Measurements from ENCODE around the gene ADAMTS16. TPM values are rescaled to one million over a fixed set of nuclear protein-coding genes. Genes with fewer than 3 reads are reported as not detected.

The ADAMTS16 gene
- total RNA-seq, 3 donors from 2014 or later (not counting 1 experiment from before 2014, with no cell fraction given): not detected

- Histone ChIP-seq H3K36me3 (ENCODE audit: control insufficient read depth, insufficient read depth, low read length) (no peaks in the 10 kb centered on the region), H3K4me3 (ENCODE audit: low read length) (no peak overlapping the region), H3K9me3 (ENCODE audit: control insufficient read depth, insufficient read depth, low read length) (peaks cover 10% of the 10 kb centered on the region), H3K27me3 (ENCODE audit: control insufficient read depth, insufficient read depth, low read length) (no peaks in the 10 kb centered on the region), H3K4me1 (ENCODE audit: control insufficient read depth, insufficient read depth, low read length) (no peaks in the 10 kb centered on the region), H3K27ac (ENCODE audit: low read length) (no peak overlapping the region)
- H3K4me1 Mint-ChIP-seq: no peaks in the 10 kb centered on the region
- 93% methylated on average over 18 of the region's 18 CpGs for WGBS (ENCODE audit: insufficient coverage)
- ATAC-seq: no peak
- intact Hi-C loops (cut with micrococcal nuclease): no loop called here
- H3K9me3 Mint-ChIP-seq: peaks cover 0 to 3% of the 10 kb centered on the region in 2 donors
- H3K27me3 Mint-ChIP-seq (ENCODE audit: low read depth in 2 of 2): no peaks in the 10 kb centered on the region
- H3K27ac Mint-ChIP-seq: no peak overlapping the region
- TF ChIP-seq CTCF (IDR thresholded peaks at IDR 0.05): no peak
- no peaks in the 10 kb centered on the region for H3K36me3 Mint-ChIP-seq
- no peak overlapping the region for H3K4me3 Mint-ChIP-seq
- no peak for DNase-seq
Observed at GRCh38 chr5:5318426-5319190, 178.5 kb downstream of the ADAMTS16 start.

DNA sequence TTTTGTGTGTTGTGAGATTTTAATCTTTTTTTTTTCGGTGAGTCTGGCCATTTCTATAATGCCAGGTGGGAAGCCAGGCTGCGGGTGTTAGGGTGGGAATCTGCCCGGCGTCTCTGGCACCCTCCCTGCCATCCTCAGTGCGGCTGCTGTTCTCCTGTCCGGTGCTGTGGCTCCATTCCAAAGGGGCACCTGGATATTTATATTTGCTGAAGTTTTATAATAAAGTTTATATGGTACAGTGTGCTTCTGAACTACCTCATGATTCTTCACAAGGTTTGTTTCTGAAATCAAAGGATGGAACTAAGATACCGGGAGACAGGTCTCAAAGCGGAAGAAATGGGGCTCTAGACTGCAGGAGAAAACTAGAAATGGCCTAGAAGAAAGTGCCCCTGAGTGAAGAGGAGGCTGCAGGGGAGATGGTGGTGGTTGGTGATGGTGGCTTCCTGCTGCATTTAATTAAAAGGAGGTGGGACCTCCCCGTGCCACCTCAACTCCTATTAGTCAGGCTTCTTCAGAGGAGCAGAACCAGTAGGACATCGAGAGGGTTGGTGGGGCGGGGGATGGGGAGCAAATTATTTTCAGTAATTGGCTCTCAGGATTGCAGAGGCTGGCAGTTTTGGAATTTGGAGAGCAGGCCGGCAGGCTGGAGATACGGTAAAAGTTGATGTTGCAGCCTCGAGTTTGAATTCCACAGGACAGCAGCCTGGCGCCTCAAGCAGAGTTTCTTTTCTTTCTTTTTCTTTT, 180.1 kb downstream of the ADAMTS16 start:
- ATAC-seq (no peak), DNase-seq (no peak)
- no peaks in the 10 kb centered on the region for H3K27me3 Mint-ChIP-seq (ENCODE audit: low read depth in 2 of 2)
- no peak overlapping the region for H3K4me3 ChIP-seq (ENCODE audit: low read length)
- H3K27me3 ChIP-seq (ENCODE audit: control insufficient read depth, insufficient read depth, low read length): no peaks in the 10 kb centered on the region
- intact Hi-C loops (cut with micrococcal nuclease): no loop called here
- H3K27ac ChIP-seq (ENCODE audit: low read length): no peak overlapping the region
- no peaks in the 10 kb centered on the region for H3K36me3 Mint-ChIP-seq
- no peaks in the 10 kb centered on the region for H3K36me3 ChIP-seq (ENCODE audit: control insufficient read depth, insufficient read depth, low read length)
- H3K4me1 Mint-ChIP-seq: no peaks in the 10 kb centered on the region
- H3K9me3 ChIP-seq (ENCODE audit: control insufficient read depth, insufficient read depth, low read length): peaks cover 16% of the 10 kb centered on the region
- no peak overlapping the region for H3K27ac Mint-ChIP-seq
- H3K4me1 ChIP-seq (ENCODE audit: control insufficient read depth, insufficient read depth, low read length): no peaks in the 10 kb centered on the region
- H3K4me3 Mint-ChIP-seq: no peak overlapping the region
- peaks cover 2 to 3% of the 10 kb centered on the region in 2 donors for H3K9me3 Mint-ChIP-seq
- no peak for TF ChIP-seq CTCF (IDR thresholded peaks at IDR 0.05)
- 92% methylated on average over 15 of the region's 15 CpGs for WGBS (ENCODE audit: insufficient coverage)

GRCh38 chr5:5321137-5321536, 181.0 kb downstream of the ADAMTS16 start:
- no peak for ATAC-seq
- 79% methylated on average over 2 of the region's 2 CpGs for WGBS (ENCODE audit: insufficient coverage)
- intact Hi-C loops (cut with micrococcal nuclease): no loop called here
- Histone ChIP-seq H3K4me3 (ENCODE audit: low read length) (no peak overlapping the region), H3K27ac (ENCODE audit: low read length) (no peak overlapping the region), H3K4me1 (ENCODE audit: control insufficient read depth, insufficient read depth, low read length) (no peaks in the 10 kb centered on the region), H3K9me3 (ENCODE audit: control insufficient read depth, insufficient read depth, low read length) (peaks cover 23% of the 10 kb centered on the region), H3K36me3 (ENCODE audit: control insufficient read depth, insufficient read depth, low read length) (no peaks in the 10 kb centered on the region), H3K27me3 (ENCODE audit: control insufficient read depth, insufficient read depth, low read length) (no peaks in the 10 kb centered on the region)
- no peaks in the 10 kb centered on the region for H3K4me1 Mint-ChIP-seq
- no peaks in the 10 kb centered on the region for H3K36me3 Mint-ChIP-seq
- TF ChIP-seq CTCF (IDR thresholded peaks at IDR 0.05): no peak
- H3K4me3 Mint-ChIP-seq: no peak overlapping the region
- no peak overlapping the region for H3K27ac Mint-ChIP-seq
- H3K9me3 Mint-ChIP-seq: peaks cover 3 to 4% of the 10 kb centered on the region in 2 donors
- DNase-seq: no peak
- H3K27me3 Mint-ChIP-seq (ENCODE audit: low read depth in 2 of 2): no peaks in the 10 kb centered on the region

Data from natural killer cell (primary cell).